Ishikawa (cell line): ENCODE results near the gene NOL12.

Experiments
- CREB1 ChIP-seq: IDR thresholded peaks from 2 replicates; pipeline ENCODE4 v1.6.1; 2012; ENCODE audit warnings: low read depth
- EGR1 ChIP-seq: IDR thresholded peaks from 2 replicates; pipeline ENCODE4 v1.6.1; 2012
- EP300 ChIP-seq: IDR thresholded peaks from 2 replicates; pipeline ENCODE4 v1.6.1; 2012; ENCODE audit warnings: borderline replicate concordance
- FOXM1 ChIP-seq: IDR thresholded peaks from 2 replicates; pipeline ENCODE4 v1.6.1; 2012; ENCODE audit warnings: low read depth, borderline replicate concordance
- RAD21 ChIP-seq: IDR thresholded peaks from 2 replicates; pipeline ENCODE4 v1.6.1; 2012; ENCODE audit warnings: low read depth
- TCF12 ChIP-seq: IDR thresholded peaks from 2 replicates; pipeline ENCODE4 v1.6.1; 2012; ENCODE audit warnings: low read depth
- TF ChIP-seq, protein P1 (sequence below): IDR thresholded peaks from 2 replicates; pipeline ENCODE4 v1.6.1; 2012

DNA sequence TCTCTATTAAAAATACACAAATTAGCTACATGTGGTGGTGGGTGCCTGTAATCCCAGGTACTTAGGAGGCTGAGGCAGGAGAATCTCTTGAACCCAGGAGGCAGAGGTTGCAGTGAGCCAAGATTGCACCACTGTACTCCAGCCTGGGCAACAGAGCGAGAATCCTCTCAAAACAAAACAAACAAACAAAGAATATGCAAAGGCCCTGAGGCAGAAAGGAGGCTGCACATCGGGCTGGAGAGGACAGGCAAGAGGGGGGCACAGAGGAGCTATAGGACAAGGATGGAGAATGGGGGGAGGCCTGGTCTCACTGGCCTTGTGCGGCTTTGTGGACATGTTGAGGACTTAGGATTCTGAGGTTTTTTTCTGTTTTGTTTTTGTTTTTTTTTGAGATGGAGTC, 19.1 kb downstream of the NOL12 start:
- TF ChIP-seq EP300 (no peak), RAD21 (no peak), CREB1 (no peak), EGR1 (no peak), TCF12 (no peak), FOXM1 (no peak)
- TF ChIP-seq, protein P1, sequence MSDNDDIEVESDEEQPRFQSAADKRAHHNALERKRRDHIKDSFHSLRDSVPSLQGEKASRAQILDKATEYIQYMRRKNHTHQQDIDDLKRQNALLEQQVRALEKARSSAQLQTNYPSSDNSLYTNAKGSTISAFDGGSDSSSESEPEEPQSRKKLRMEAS = no peak
